SU-DHL-6 (cell line): Measurements from ENCODE around the gene OR2T10.

Experiments
- EZH2phosphoT487 ChIP-seq: fragments of 200-600 bp; sonication (generic), shearing (Covaris generic); conservative IDR thresholded peaks from 2 replicates; pipeline ENCODE4 v1.6.1; 2018; ENCODE audit warnings: mild to moderate bottlenecking, antibody characterized with exemption, low read length, moderate library complexity, mixed read lengths
- TF ChIP-seq, protein P1 (sequence below): fragments of 200-600 bp; sonication (generic); IDR thresholded peaks from one replicate; pipeline ENCODE4 v1.5.1; 2017; ENCODE audit warnings: antibody characterized with exemption, mild to moderate bottlenecking, low read length, moderate library complexity; ENCODE audit not compliant: insufficient read depth, poor library complexity, severe bottlenecking

DNA sequence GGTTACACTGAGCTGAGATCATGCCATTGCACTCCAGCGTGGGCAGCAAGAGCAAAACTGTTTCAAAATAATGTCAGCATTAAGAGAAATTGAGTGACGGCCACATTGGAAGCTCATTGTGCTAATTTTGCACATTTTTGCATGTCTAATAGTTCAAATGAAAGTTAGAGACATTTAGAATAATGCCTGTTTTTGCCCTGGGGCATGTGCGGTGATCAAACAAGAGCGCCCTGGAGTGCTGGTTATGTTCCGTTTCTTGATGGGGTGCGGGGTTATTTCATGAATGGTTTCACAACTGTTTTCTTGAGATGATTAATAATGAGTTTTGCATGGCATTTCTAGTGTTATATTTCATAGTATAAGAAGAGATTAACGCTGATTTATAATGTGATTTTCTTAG, 24.3 kb upstream of the OR2T10 start:
- TF ChIP-seq, protein P1, sequence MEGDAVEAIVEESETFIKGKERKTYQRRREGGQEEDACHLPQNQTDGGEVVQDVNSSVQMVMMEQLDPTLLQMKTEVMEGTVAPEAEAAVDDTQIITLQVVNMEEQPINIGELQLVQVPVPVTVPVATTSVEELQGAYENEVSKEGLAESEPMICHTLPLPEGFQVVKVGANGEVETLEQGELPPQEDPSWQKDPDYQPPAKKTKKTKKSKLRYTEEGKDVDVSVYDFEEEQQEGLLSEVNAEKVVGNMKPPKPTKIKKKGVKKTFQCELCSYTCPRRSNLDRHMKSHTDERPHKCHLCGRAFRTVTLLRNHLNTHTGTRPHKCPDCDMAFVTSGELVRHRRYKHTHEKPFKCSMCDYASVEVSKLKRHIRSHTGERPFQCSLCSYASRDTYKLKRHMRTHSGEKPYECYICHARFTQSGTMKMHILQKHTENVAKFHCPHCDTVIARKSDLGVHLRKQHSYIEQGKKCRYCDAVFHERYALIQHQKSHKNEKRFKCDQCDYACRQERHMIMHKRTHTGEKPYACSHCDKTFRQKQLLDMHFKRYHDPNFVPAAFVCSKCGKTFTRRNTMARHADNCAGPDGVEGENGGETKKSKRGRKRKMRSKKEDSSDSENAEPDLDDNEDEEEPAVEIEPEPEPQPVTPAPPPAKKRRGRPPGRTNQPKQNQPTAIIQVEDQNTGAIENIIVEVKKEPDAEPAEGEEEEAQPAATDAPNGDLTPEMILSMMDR: no peak
- TF ChIP-seq EZH2phosphoT487: no peak
